ENCODE data around the gene PHF21A.
A peak's percentile ranks its signal among the peaks of the same experiment; 100 is the strongest.

The PHF21A gene

DNA sequence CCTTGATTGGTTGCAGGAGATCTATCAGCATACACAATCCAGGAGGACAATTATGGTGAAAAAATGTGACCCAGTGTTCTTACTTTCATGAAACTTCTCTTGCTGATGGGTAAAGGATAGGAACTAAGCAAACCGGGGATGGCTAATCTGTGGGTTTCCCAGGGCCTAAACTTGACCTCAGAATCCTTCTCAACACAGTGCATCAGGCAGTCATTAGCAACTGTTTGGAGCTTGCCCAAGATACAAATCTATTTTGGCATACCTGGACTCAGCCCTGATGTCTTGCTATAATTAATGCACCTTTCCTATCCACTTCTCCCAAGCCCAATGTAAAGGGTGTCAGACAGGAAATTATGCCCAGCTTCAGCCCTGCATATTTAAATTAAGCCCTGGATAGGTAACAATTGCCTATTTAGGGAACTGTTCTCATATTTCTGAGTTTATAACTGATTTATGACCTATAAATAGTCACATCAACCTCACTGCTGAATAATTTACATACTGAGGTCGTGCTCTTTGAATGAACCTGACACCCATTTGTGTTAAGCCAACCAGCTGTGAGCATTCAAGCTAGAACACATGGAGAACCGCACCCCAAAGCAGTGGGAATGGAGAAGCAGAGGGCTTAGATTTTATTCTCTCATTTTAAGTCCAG, 9.2 kb upstream of the PHF21A start:
- no peak for ATAC-seq (ENCODE audit: insufficient read depth, low read depth)
- DNase-seq = no peak
- 0 out of 2 replicates have a peak, but pooled peaks cover 5% of the 10 kb centered on the region for H3K4me1 ChIP-seq (ENCODE audit: insufficient read depth, low read length)
- no peak overlapping the region for H3K9ac ChIP-seq (ENCODE audit: low read depth, low read length)
- no peak overlapping the region for H3K27ac ChIP-seq (ENCODE audit: low read length)
- no peaks in the 10 kb centered on the region for H4K20me1 ChIP-seq (ENCODE audit: insufficient read depth, low read length)
- H3K4me3 ChIP-seq (ENCODE audit: low read depth in 1 of 2, low read length in 2 of 2) = no peak overlapping the region
- no peaks in the 10 kb centered on the region for H3K79me2 ChIP-seq (ENCODE audit: insufficient read depth, low read length)
- no peak overlapping the region for H2AFZ ChIP-seq (ENCODE audit: low read depth, low read length)
- peaks cover 8% of the 10 kb centered on the region for H3K27me3 ChIP-seq (ENCODE audit: insufficient read depth, low read length, poor library complexity)
- no peaks in the 10 kb centered on the region for H3K36me3 ChIP-seq (ENCODE audit: insufficient read depth, low read length)
- no peak for TF ChIP-seq EZH2 (IDR thresholded peaks at IDR 0.05; ENCODE audit: borderline replicate concordance, low read depth, low read length, severe bottlenecking)
- TF ChIP-seq, protein P1, sequence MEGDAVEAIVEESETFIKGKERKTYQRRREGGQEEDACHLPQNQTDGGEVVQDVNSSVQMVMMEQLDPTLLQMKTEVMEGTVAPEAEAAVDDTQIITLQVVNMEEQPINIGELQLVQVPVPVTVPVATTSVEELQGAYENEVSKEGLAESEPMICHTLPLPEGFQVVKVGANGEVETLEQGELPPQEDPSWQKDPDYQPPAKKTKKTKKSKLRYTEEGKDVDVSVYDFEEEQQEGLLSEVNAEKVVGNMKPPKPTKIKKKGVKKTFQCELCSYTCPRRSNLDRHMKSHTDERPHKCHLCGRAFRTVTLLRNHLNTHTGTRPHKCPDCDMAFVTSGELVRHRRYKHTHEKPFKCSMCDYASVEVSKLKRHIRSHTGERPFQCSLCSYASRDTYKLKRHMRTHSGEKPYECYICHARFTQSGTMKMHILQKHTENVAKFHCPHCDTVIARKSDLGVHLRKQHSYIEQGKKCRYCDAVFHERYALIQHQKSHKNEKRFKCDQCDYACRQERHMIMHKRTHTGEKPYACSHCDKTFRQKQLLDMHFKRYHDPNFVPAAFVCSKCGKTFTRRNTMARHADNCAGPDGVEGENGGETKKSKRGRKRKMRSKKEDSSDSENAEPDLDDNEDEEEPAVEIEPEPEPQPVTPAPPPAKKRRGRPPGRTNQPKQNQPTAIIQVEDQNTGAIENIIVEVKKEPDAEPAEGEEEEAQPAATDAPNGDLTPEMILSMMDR (IDR thresholded peaks at IDR 0.05; ENCODE audit: borderline replicate concordance, extremely low read depth, low read length, poor library complexity, severe bottlenecking) = no peak
- H3K4me2 ChIP-seq (ENCODE audit: insufficient read depth, low read length) = no peak overlapping the region
- H3K9me3 ChIP-seq (ENCODE audit: insufficient read depth, low read length, severe bottlenecking) = no peaks in the 10 kb centered on the region

DNA sequence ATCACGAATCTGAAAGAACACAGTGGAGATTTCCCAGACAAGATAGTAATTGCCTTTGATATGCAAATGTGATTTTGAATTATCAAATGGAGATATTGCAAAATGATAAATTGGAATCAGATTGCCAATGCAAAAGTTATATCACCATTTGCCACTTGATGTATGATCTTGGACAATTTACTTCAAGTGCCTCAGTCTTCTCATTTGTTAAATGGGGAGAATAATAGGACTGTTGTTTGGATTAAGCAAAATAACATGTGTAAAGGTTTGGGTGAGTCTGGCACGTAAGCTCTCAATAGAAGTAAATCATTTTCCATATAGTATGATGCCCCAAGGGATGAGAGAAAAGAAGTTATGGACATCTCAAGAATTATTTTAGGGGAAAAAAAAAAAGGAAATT, 7.9 kb upstream of the PHF21A start:
- DNase-seq (no peak), ATAC-seq (ENCODE audit: insufficient read depth, low read depth) (no peak)
- no peak overlapping the region for H2AFZ ChIP-seq (ENCODE audit: low read depth, low read length)
- no peak overlapping the region for H3K4me3 ChIP-seq (ENCODE audit: low read depth in 1 of 2, low read length in 2 of 2)
- H3K9me3 ChIP-seq (ENCODE audit: insufficient read depth, low read length, severe bottlenecking) = no peaks in the 10 kb centered on the region
- no peak overlapping the region for H3K9ac ChIP-seq (ENCODE audit: low read depth, low read length)
- H3K4me2 ChIP-seq (ENCODE audit: insufficient read depth, low read length) = no peak overlapping the region
- 0 out of 2 replicates have a peak, but pooled peaks cover 5% of the 10 kb centered on the region for H3K4me1 ChIP-seq (ENCODE audit: insufficient read depth, low read length)
- no peaks in the 10 kb centered on the region for H3K36me3 ChIP-seq (ENCODE audit: insufficient read depth, low read length)
- H4K20me1 ChIP-seq (ENCODE audit: insufficient read depth, low read length) = no peaks in the 10 kb centered on the region
- H3K27me3 ChIP-seq (ENCODE audit: insufficient read depth, low read length, poor library complexity) = no peaks in the 10 kb centered on the region
- TF ChIP-seq, protein P1 (IDR thresholded peaks at IDR 0.05; ENCODE audit: borderline replicate concordance, extremely low read depth, low read length, poor library complexity, severe bottlenecking) = no peak
- TF ChIP-seq EZH2 (IDR thresholded peaks at IDR 0.05; ENCODE audit: borderline replicate concordance, low read depth, low read length, severe bottlenecking) = no peak
- no peaks in the 10 kb centered on the region for H3K79me2 ChIP-seq (ENCODE audit: insufficient read depth, low read length)
- no peak overlapping the region for H3K27ac ChIP-seq (ENCODE audit: low read length)

DNA sequence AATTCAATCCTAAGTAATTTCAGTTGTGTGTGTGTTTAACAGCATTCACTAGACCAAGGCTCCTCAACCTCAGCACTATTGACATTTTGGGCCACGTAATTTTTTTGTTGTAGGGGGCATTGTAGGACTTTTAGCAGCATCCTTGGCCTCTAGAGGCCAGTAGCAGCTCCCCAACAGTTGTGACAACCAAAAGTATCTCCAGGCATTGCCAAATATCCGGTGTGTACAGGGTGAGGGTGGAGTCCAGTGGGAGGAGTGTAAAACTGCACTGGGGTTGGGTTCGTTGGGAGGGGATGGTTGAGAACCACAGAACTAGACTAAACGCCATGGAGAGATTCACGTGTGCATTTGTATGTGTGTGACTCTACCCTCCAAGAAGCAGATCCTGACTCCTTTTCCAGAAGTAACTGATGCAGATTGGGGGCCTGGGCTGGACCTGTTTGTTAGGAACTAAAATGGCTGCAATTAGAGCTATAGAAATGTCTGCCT, 5.9 kb upstream of the PHF21A start:
- DNase-seq (peak; percentile 66), ATAC-seq (ENCODE audit: insufficient read depth, low read depth) (peak; percentile 92)
- Histone ChIP-seq H3K36me3 (ENCODE audit: insufficient read depth, low read length) (no peaks in the 10 kb centered on the region), H3K9ac (ENCODE audit: low read depth, low read length) (no peak overlapping the region), H3K27ac (ENCODE audit: low read length) (no peak overlapping the region), H4K20me1 (ENCODE audit: insufficient read depth, low read length) (no peaks in the 10 kb centered on the region), H3K27me3 (ENCODE audit: insufficient read depth, low read length, poor library complexity) (no peaks in the 10 kb centered on the region), H3K4me2 (ENCODE audit: insufficient read depth, low read length) (no peak overlapping the region), H2AFZ (ENCODE audit: low read depth, low read length) (no peak overlapping the region), H3K4me1 (ENCODE audit: insufficient read depth, low read length) (peaks cover 17% of the 10 kb centered on the region), H3K4me3 (ENCODE audit: low read depth in 1 of 2, low read length in 2 of 2) (no peak overlapping the region), H3K79me2 (ENCODE audit: insufficient read depth, low read length) (peaks cover 6% of the 10 kb centered on the region), H3K9me3 (ENCODE audit: insufficient read depth, low read length, severe bottlenecking) (no peaks in the 10 kb centered on the region)
- TF ChIP-seq, protein P1 (IDR thresholded peaks at IDR 0.05; ENCODE audit: borderline replicate concordance, extremely low read depth, low read length, poor library complexity, severe bottlenecking) = peak; percentile 44
- no peak for TF ChIP-seq EZH2 (IDR thresholded peaks at IDR 0.05; ENCODE audit: borderline replicate concordance, low read depth, low read length, severe bottlenecking)

Measured in DND-41 (cell line).